ENCODE results near the gene HIC1. TPM values are rescaled to one million over a fixed set of nuclear protein-coding genes. Genes with fewer than 3 reads are reported as not detected.

HIC1 gene
- total and polyA plus RNA-seq, 2 of the 4 experiments (the other 2 are of a cell fraction) = 10.4 to 23.0 TPM

DNA sequence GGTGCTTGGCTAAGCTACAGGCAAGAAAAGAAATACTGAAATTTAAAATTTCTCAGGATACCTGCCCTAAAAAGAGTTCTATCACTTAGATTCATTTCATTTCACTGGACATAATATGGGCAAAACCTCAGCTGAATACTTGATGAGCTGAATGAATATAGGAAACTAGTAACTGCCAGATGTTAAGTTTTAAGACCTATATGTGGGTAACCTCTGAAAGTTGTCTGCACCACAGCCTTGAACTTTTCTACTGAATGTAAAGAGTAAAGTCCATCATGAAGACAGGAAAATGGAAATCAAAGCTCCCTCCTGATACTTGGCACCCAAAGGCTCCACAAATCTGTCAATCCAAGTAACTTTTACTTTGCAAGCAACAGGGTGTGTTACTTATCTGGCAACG, 50.8 kb downstream of the HIC1 start:
- Histone ChIP-seq H4K91ac (ENCODE audit: insufficient read depth, low read depth, low read length) (no peak overlapping the region), H2AK5ac (ENCODE audit: low read depth, low read length) (no peak overlapping the region), H3K9me1 (ENCODE audit: insufficient read depth, low read length) (peaks cover 4% of the 10 kb centered on the region; the same call in 1 of the 2 replicates), H3K23ac (ENCODE audit: low read depth, low read length) (no peak overlapping the region), H3K9me3 (ENCODE audit: control insufficient read depth, insufficient read depth, low read length) (no peaks in the 10 kb centered on the region), H2AFZ (replicated peaks; ENCODE audit: low read length, poor library complexity) (no peak overlapping the region), H2BK5ac (ENCODE audit: low read depth, low read length, poor library complexity, severe bottlenecking) (no peak overlapping the region), H3K27me3 (ENCODE audit: control insufficient read depth, insufficient read depth, low read length) (no peaks in the 10 kb centered on the region), H3K27ac (ENCODE audit: insufficient read depth, low read length) (no peak overlapping the region), H2BK20ac (ENCODE audit: low read depth, low read length) (no peak overlapping the region), H2AK9ac (replicated peaks; ENCODE audit: low read depth, low read length, poor library complexity) (no peak overlapping the region), H4K5ac (ENCODE audit: low read depth, low read length) (no peak overlapping the region), H3K9ac (ENCODE audit: low read depth, low read length) (no peak overlapping the region), H4K8ac (ENCODE audit: low read depth in 2 of 2, low read length in 2 of 2) (no peak overlapping the region), H2BK120ac (ENCODE audit: low read depth, low read length) (no peak overlapping the region), H3K18ac (ENCODE audit: low read depth, low read length) (no peak overlapping the region), H3K79me1 (ENCODE audit: low read depth in 1 of 2, low read length in 2 of 2) (peaks cover 12 to 20% of the 10 kb centered on the region in 2 experiments), H3K4me2 (ENCODE audit: low read depth, low read length) (no peak overlapping the region), H4K20me1 (ENCODE audit: insufficient read depth, low read length) (no peaks in the 10 kb centered on the region), H3K36me3 (ENCODE audit: control insufficient read depth, insufficient read depth, low read length) (no peaks in the 10 kb centered on the region; the same call in 1 of the 2 replicates), H2BK15ac (ENCODE audit: low read depth, low read length) (no peak overlapping the region), H3K14ac (replicated peaks; ENCODE audit: low read depth, low read length) (no peak overlapping the region), H3K4me1 (ENCODE audit: control insufficient read depth, insufficient read depth, low read length) (peaks cover 4% of the 10 kb centered on the region), H3K4me3 (ENCODE audit: insufficient read depth, low read depth, low read length) (no peak overlapping the region), H3K56ac (ENCODE audit: extremely low read depth, insufficient read depth, low read length) (no peak overlapping the region), H3K4ac (ENCODE audit: low read depth, low read length) (no peak overlapping the region)
- ChIA-PET POLR2A (ENCODE audit: unreplicated experiment) (interaction anchor here (0.6 kb wide), 1 partner anchor 12 kb away, joined by 3 read pairs; no protein-coding TSS in a partner anchor), CTCF (no interaction called here)
- in situ Hi-C loops (cut with MboI; ENCODE audit: low sequenced_read_pairs) = no loop called here
- BruUV-seq (replicated peaks) = no TSS peak
- TF ChIP-seq MAZ (IDR thresholded peaks at IDR 0.05; ENCODE audit: borderline replicate concordance, low read depth, low read length) (no peak), MXI1 (IDR thresholded peaks at IDR 0.05; ENCODE audit: borderline replicate concordance, low read depth, low read length) (no peak), RFX5 (IDR thresholded peaks at IDR 0.05; ENCODE audit: low read depth, low read length) (no peak), BHLHE40 (IDR thresholded peaks at IDR 0.05; ENCODE audit: low read depth, low read length) (no peak)
- TF ChIP-seq, protein P1, sequence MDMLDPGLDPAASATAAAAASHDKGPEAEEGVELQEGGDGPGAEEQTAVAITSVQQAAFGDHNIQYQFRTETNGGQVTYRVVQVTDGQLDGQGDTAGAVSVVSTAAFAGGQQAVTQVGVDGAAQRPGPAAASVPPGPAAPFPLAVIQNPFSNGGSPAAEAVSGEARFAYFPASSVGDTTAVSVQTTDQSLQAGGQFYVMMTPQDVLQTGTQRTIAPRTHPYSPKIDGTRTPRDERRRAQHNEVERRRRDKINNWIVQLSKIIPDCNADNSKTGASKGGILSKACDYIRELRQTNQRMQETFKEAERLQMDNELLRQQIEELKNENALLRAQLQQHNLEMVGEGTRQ (IDR thresholded peaks at IDR 0.05; ENCODE audit: low read depth, low read length) = no peak
- TF ChIP-seq, protein P2, sequence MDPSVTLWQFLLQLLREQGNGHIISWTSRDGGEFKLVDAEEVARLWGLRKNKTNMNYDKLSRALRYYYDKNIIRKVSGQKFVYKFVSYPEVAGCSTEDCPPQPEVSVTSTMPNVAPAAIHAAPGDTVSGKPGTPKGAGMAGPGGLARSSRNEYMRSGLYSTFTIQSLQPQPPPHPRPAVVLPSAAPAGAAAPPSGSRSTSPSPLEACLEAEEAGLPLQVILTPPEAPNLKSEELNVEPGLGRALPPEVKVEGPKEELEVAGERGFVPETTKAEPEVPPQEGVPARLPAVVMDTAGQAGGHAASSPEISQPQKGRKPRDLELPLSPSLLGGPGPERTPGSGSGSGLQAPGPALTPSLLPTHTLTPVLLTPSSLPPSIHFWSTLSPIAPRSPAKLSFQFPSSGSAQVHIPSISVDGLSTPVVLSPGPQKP (IDR thresholded peaks at IDR 0.05; ENCODE audit: borderline replicate concordance, low read depth, low read length) = no peak
- ATAC-seq (ENCODE audit: low read depth) (no peak), DNase-seq (no peak)
- no CpG with 5 or more reads among the region's 1 CpG for WGBS, 2 experiments (ENCODE audit: extremely low coverage in 2 of 2, insufficient read length in 1 of 2)
- intact Hi-C loops (cut with micrococcal nuclease) = no loop called here
- dilution Hi-C loops (cut with HindIII; ENCODE audit: low sequenced_read_pairs, unreplicated experiment) = no loop called here
